SK-N-MC (cell line): ENCODE results near the gene HCAR1.
"Not testable (repeated sequence)": the region's sequence is repeated elsewhere in the genome, so short reads cannot be mapped to it uniquely, and the experiment has no call there.

Experiments used
- EZH2 ChIP-seq: fragments of 200-600 bp; sonication (generic); IDR thresholded peaks from one replicate; pipeline ENCODE4 v1.6.1; 2017; ENCODE audit warnings: antibody characterized with exemption
- FOXP2 ChIP-seq: optimal IDR thresholded peaks from 2 replicates; pipeline ENCODE3; 2011; ENCODE audit warnings: mild to moderate bottlenecking, moderate library complexity; ENCODE audit not compliant: insufficient read depth; ENCODE audit errors: extremely low read length, control extremely low read depth
- POLR2AphosphoS5 ChIP-seq: IDR thresholded peaks from 2 replicates; pipeline ENCODE4 v1.6.1; 2012; ENCODE audit warnings: mild to moderate bottlenecking, low read depth, low read length, borderline replicate concordance

DNA sequence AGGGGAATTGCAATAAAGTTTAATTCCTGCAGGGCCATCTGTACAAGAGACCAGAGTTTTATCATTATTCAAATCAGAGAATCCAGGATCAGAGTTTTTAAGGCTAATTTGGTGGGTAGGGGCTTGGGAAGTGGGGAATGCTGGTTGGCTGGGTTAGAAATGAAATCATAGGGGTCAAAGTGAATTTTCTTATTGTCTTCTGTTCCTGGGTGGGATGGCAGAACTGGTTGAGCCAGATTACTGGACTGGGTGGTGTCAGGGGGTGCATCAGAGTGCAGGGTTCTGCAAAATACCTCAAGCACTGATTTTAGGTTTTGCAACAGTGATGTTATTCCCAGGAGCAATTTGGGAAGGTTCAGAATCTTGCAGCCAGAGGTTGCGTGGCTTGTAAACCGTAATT lies 33.7 kb downstream of the HCAR1 start:
- TF ChIP-seq FOXP2, EZH2, POLR2AphosphoS5: not testable (repeated sequence)
